MCF 10A (cell line): ENCODE measurements around the gene GEN1. TPM values are rescaled to one million over a fixed set of nuclear protein-coding genes. Genes with fewer than 3 reads are reported as not detected.

Source experiments
- BruUV-seq: library from RNA; stranded (reverse); fragments of 400-500 nt; replicated peaks from 2 replicates; lab custom pipeline; 2021; lab: Mats Ljungman, UMichigan
- CTCF ChIA-PET: fragments of 300-600 bp; sonication (Branson Sonifier 250); formaldehyde crosslinking; extraction: SDS; loops from one replicate; lab custom pipeline; 2021; ENCODE audit warnings: antibody characterized with exemption, inconsistent platforms; lab: Yijun Ruan, JAX
- POLR2A ChIA-PET: fragments of 300-600, 350-650 bp; sonication (Branson Sonifier 250); formaldehyde crosslinking; extraction: SDS; loops from one replicate; lab custom pipeline; 2020; ENCODE audit warnings: antibody characterized with exemption, inconsistent platforms; lab: Yijun Ruan, JAX
- DNase-seq: peaks from one replicate; pipeline ENCODE4 v3.0.0-alpha.2; 2018; ENCODE audit not compliant: unreplicated experiment
- H3K27ac Mint-ChIP-seq: one replicate; pipeline ENCODE4 v1.8.0; 2022; ENCODE audit warnings: mild to moderate bottlenecking, low read depth, mixed read lengths; ENCODE audit not compliant: unreplicated experiment
- H3K27me3 Mint-ChIP-seq: one replicate; pipeline ENCODE4 v1.8.0; 2022; ENCODE audit warnings: mixed read lengths; ENCODE audit not compliant: insufficient read depth, unreplicated experiment
- H3K36me3 Mint-ChIP-seq: one replicate; pipeline ENCODE4 v1.8.0; 2022; ENCODE audit warnings: mild to moderate bottlenecking, moderate library complexity, mixed read lengths; ENCODE audit not compliant: insufficient read depth, unreplicated experiment
- H3K4me1 Mint-ChIP-seq: one replicate; pipeline ENCODE4 v1.8.0; 2022; ENCODE audit warnings: mixed read lengths; ENCODE audit not compliant: insufficient read depth, unreplicated experiment
- H3K4me3 Mint-ChIP-seq: one replicate; pipeline ENCODE4 v1.8.0; 2022; ENCODE audit warnings: mild to moderate bottlenecking, moderate library complexity, mixed read lengths; ENCODE audit not compliant: unreplicated experiment
- H3K9me3 Mint-ChIP-seq: one replicate; pipeline ENCODE4 v1.8.0; 2022; ENCODE audit warnings: mixed read lengths; ENCODE audit not compliant: unreplicated experiment
- CTCF ChIP-seq: fragments of 200-600 bp; IDR thresholded peaks from one replicate; pipeline ENCODE4 v1.8.0; 2022; ENCODE audit warnings: antibody characterized with exemption, mild to moderate bottlenecking; ENCODE audit not compliant: unreplicated experiment
- intact Hi-C: fragments of 100-400 bp; cut with micrococcal nuclease; formaldehyde crosslinking; loops from 2 replicates; pipeline ENCODE4 v1.14.1; 2022
- total RNA-seq: library from RNA; stranded (reverse); gene quantifications from 2 replicates; pipeline ENCODE4 v1.2.3, GENCODE V29; 2022

GEN1 gene
- total RNA-seq, 1 experiment from 2014 or later: 19.8 TPM

- ChIA-PET CTCF (interaction anchor here (0.9 kb wide), 1 partner anchor 67 kb away, joined by 4 read pairs; no protein-coding TSS in a partner anchor), POLR2A (interaction anchor here (1.0 to 1.1 kb wide), 2 partner anchors 9 to 52 kb away, joined by 3 read pairs; partner anchors contain the start of gene MSGN1)
- no TSS peak for BruUV-seq
- TF ChIP-seq CTCF: no peak
- H3K36me3 Mint-ChIP-seq: peaks cover 22% of the 10 kb centered on the region
- H3K4me3 Mint-ChIP-seq: no peak overlapping the region
- no peaks in the 10 kb centered on the region for H3K27me3 Mint-ChIP-seq
- H3K4me1 Mint-ChIP-seq: peaks cover 18% of the 10 kb centered on the region
- DNase-seq: no peak
- no peaks in the 10 kb centered on the region for H3K9me3 Mint-ChIP-seq
- intact Hi-C loops: no loop called here
- no peak overlapping the region for H3K27ac Mint-ChIP-seq
Measured at GRCh38 chr2:17763641-17764333, 9.8 kb downstream of the GEN1 start.

- DNase-seq: no peak
- CTCF ChIA-PET: interaction anchor here (0.7 kb wide), 1 partner anchor 63 kb away, joined by 5 read pairs; no protein-coding TSS in a partner anchor
- intact Hi-C loops: no loop called here
- Mint-ChIP-seq H3K36me3 (peaks cover 22% of the 10 kb centered on the region), H3K27me3 (no peaks in the 10 kb centered on the region), H3K4me1 (peaks cover 1% of the 10 kb centered on the region), H3K27ac (no peak overlapping the region), H3K9me3 (no peaks in the 10 kb centered on the region), H3K4me3 (no peak overlapping the region)
- POLR2A ChIA-PET: interaction anchor here (0.7 to 1.0 kb wide), 2 partner anchors 11 to 15 kb away, joined by 3 read pairs; partner anchors contain the start of genes GEN1 and SMC6
- no peak for TF ChIP-seq CTCF
- no TSS peak for BruUV-seq
Measured at GRCh38 chr2:17765398-17765797, 11.5 kb downstream of the GEN1 start.

GRCh38 chr2:17768894-17769293 is 15.0 kb downstream of the GEN1 start:
- CTCF ChIA-PET: no interaction called here
- no TSS peak for BruUV-seq
- no peak overlapping the region for H3K27ac Mint-ChIP-seq
- H3K4me3 Mint-ChIP-seq: no peak overlapping the region
- H3K4me1 Mint-ChIP-seq: no peaks in the 10 kb centered on the region
- POLR2A ChIA-PET: no interaction called here
- H3K9me3 Mint-ChIP-seq: no peaks in the 10 kb centered on the region
- no peak for DNase-seq
- peaks cover 36% of the 10 kb centered on the region for H3K36me3 Mint-ChIP-seq
- H3K27me3 Mint-ChIP-seq: no peaks in the 10 kb centered on the region
- TF ChIP-seq CTCF: no peak
- intact Hi-C loops: no loop called here

- intact Hi-C loops: no loop called here
- Mint-ChIP-seq H3K27me3 (no peaks in the 10 kb centered on the region), H3K4me3 (no peak overlapping the region), H3K36me3 (peaks cover 34% of the 10 kb centered on the region), H3K27ac (no peak overlapping the region), H3K9me3 (no peaks in the 10 kb centered on the region), H3K4me1 (no peaks in the 10 kb centered on the region)
- POLR2A ChIA-PET: interaction anchor here (1.0 kb wide), 1 partner anchor 44 kb away, joined by 3 read pairs; the partner anchor contains the start of gene MSGN1
- DNase-seq: no peak
- no peak for TF ChIP-seq CTCF
- no TSS peak for BruUV-seq
- CTCF ChIA-PET: interaction anchor here (0.7 to 1.0 kb wide), 2 partner anchors 35 to 59 kb away, joined by 3 read pairs; no protein-coding TSS in a partner anchor
Measured at GRCh38 chr2:17771956-17772355, 18.0 kb downstream of the GEN1 start.
